GM13976 (cell line): ENCODE data around the gene APOBEC3H.

Experiments used
- DNase-seq: peaks from one replicate; pipeline ENCODE4 v3.0.0; 2012; ENCODE audit warnings: low spot score
- in situ Hi-C: fragments of 300-500 bp; cut with MboI; formaldehyde crosslinking; loops from one replicate; pipeline ENCODE4 v1.12.0; 2022; ENCODE audit warnings: low sequenced_read_pairs, mixed read lengths, inconsistent platforms; ENCODE audit not compliant: unreplicated experiment
- TF ChIP-seq, protein P1 (sequence below): IDR thresholded peaks from 2 replicates; pipeline ENCODE4 v1.5.1; 2012; ENCODE audit warnings: borderline replicate concordance, mild to moderate bottlenecking; ENCODE audit not compliant: insufficient read depth; ENCODE audit errors: extremely low read depth, missing control alignments, control extremely low read depth

APOBEC3H gene

GRCh38 chr22:39153220-39153717 is 56.2 kb downstream of the APOBEC3H start:
- TF ChIP-seq, protein P1, sequence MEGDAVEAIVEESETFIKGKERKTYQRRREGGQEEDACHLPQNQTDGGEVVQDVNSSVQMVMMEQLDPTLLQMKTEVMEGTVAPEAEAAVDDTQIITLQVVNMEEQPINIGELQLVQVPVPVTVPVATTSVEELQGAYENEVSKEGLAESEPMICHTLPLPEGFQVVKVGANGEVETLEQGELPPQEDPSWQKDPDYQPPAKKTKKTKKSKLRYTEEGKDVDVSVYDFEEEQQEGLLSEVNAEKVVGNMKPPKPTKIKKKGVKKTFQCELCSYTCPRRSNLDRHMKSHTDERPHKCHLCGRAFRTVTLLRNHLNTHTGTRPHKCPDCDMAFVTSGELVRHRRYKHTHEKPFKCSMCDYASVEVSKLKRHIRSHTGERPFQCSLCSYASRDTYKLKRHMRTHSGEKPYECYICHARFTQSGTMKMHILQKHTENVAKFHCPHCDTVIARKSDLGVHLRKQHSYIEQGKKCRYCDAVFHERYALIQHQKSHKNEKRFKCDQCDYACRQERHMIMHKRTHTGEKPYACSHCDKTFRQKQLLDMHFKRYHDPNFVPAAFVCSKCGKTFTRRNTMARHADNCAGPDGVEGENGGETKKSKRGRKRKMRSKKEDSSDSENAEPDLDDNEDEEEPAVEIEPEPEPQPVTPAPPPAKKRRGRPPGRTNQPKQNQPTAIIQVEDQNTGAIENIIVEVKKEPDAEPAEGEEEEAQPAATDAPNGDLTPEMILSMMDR, result no peak
- in situ Hi-C loops, result loop anchor here (25.0 kb wide), 1 partner anchor 359 kb away; the partner anchor contains the start of genes ATF4 and MIEF1
- DNase-seq, result no peak
